WI38 (cell line): ENCODE measurements around the gene MLC1.
A peak's percentile ranks its signal among the peaks of the same experiment; 100 is the strongest.

Experiments used
- H3K4me3 ChIP-seq: 2 replicates; pipeline ENCODE4 v1.5.1; 2011; ENCODE audit warnings: low read depth, mild to moderate bottlenecking, control low read depth, low read length
- TF ChIP-seq, protein P1 (sequence below): IDR thresholded peaks from 2 replicates; pipeline ENCODE4 v1.5.1; 2012; ENCODE audit warnings: low read depth, mild to moderate bottlenecking, control low read depth, low read length

Gene MLC1

DNA sequence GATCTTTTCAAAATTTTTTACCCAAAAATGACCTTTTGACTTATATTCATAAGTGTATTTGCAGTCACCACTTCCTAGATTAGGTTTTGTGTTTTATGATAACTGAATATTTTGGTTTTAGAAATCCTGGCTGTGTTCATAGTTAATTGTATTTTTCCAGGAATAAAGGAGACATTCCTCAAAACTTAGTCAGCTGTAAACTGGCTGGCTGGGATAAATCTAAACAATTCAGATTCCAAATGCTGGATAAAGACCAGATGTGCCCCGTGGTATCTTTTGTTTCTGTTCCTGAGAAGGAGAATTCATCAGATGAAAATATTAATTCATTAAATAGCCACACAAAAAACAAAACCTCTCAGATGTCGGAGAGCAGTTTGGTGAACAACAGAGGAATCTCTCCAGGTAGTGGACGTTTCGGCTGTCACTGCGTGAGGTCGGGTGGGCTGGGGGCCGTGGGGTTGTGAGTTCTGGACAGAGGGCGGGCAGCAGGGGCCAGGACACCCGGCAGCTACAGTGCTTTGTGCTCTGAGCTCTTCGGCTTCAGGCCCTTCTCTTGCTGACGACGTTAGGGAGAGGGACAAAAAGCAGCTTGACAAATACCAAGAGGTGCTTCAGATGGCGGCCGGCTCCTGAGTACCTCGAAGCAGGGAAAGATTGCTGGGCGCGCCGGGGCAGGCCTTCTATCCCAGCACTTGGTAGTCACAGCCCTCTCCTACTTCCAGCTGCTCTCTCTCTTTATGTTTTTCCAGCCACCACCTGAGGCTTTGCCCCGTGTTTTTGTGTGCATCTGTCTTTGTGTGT is 29.2 kb upstream of the MLC1 start:
- peak overlapping the region; percentile 58 for H3K4me3 ChIP-seq
- TF ChIP-seq, protein P1, sequence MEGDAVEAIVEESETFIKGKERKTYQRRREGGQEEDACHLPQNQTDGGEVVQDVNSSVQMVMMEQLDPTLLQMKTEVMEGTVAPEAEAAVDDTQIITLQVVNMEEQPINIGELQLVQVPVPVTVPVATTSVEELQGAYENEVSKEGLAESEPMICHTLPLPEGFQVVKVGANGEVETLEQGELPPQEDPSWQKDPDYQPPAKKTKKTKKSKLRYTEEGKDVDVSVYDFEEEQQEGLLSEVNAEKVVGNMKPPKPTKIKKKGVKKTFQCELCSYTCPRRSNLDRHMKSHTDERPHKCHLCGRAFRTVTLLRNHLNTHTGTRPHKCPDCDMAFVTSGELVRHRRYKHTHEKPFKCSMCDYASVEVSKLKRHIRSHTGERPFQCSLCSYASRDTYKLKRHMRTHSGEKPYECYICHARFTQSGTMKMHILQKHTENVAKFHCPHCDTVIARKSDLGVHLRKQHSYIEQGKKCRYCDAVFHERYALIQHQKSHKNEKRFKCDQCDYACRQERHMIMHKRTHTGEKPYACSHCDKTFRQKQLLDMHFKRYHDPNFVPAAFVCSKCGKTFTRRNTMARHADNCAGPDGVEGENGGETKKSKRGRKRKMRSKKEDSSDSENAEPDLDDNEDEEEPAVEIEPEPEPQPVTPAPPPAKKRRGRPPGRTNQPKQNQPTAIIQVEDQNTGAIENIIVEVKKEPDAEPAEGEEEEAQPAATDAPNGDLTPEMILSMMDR, result no peak

DNA sequence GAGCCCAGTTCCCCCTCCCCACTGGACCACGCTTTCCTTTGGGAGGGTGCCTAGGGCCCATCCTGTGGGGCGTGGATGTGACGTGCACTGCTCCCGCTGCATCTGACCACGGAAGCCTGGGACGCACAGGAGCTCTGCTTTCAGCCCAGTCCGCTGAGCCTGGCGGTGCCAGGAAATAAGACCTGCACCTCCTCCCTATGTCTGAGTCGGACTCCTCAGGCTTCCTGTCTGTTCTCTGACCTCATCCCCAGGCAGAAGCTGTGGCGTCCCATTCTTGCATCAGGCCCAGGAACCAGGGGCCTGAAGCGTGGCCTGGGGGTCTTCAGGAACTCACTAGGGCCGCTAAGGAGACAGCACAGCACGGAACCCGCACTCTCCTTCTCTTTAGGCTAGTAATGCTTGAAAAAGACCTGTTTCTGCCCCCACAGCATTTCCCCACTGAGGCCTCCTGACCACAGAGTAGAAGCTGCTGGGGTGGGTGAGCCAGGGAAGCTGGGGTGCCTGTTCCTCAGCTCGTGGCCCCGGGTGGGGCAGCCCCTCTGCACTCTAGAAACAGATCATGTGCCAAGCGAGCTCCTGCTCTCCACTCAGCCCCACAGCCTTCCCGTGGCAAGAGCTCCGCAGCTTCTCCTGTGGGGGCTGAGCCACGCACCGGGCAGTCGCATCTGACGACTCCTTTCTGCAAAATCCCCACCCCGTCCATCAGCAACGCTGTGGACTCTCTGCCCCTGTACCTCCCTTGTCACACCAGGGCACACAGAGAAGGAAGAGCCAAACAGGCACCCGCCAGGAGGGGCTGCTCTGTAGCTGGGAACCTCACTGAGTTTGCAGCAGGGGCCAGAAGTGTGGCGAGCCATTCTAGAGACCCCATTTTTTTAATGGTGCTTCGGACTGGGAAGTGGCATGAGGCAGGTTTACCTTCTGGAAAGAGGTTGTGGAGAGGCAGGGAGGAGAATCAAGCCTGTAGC is 27.2 kb upstream of the MLC1 start:
- TF ChIP-seq, protein P1, result no peak
- no peak overlapping the region for H3K4me3 ChIP-seq

DNA sequence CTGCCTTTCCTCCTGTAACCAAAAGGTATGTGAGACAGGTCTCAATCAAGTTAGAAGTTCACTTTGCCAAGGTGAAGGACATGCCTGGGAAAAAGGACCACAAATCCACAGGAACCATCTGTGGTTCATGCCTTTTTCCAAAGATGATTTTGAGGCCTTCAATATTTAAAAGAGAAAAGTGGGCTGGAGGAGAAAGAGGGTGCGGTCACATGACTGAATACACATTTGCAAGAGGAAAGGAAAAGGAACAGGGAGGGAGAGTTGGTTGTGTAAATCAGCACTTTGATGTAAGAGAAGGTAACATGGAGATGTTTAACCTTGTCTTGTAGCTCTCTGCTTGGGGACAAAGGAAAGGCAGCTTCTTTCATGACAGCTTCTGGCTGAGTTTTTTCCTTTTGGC is 25.8 kb upstream of the MLC1 start:
- H3K4me3 ChIP-seq, result no peak overlapping the region
- TF ChIP-seq, protein P1, result no peak

DNA sequence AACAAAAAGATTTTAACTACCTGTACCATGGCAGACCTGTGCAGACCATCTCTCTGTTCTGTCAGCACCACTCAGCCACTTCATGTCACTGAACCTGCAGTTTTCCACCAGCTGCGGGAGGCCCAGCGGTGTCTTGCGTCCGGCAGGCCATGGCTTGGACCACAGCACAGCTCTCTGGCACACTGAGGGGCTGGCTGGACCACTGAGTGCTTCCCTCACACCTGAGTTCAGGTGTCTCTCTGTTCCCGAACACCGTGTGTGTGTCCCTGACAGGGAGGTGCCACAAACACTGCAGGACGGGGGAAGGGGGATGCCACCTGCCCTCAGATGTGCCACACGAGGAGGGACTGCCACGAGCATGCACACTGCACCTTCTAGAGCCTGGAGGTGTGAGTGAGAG is 22.3 kb upstream of the MLC1 start:
- TF ChIP-seq, protein P1, result no peak
- H3K4me3 ChIP-seq, result no peak overlapping the region

DNA sequence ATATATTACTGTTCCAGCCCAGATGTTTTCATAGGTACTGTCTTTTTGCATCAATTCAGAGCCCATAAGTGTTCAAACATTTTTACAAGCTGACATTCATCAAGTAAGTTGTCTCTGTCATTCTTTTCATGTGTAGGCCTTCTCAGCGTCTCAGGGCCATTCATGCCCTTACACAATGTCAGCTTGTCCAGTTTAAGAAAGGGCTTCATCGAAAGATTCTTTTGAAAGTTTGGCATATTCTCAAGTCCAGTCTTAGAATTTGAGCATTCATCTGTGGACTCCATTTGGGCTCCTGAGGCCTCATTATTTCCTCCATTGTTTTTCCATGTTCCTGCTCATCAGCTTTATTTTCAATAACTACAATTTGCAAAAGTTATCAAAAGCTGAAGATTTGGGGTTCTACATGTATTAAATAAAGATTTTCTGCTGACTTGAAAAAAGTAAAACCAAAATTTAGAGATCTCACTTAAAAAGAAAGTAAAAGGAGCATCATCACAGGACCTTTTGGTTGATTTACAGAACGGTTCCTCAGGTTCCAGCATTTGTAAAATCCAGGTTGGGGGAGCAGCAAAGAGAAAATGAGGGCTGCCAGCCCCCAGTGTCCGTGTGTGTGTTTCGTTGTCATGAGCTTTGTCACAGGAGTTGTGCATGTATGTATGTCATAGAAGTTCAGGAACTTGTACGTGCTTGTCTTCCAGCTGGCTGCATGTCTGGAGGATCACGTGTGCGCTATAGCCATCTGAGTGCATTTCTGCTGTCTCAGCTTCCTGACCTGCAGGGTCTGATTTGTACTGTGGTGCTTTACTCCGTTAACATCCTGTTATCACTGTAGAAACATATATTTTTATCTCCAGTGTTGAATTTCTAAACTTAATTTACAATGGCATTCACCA is 20.2 kb upstream of the MLC1 start:
- H3K4me3 ChIP-seq, result no peak overlapping the region
- TF ChIP-seq, protein P1, result no peak

DNA sequence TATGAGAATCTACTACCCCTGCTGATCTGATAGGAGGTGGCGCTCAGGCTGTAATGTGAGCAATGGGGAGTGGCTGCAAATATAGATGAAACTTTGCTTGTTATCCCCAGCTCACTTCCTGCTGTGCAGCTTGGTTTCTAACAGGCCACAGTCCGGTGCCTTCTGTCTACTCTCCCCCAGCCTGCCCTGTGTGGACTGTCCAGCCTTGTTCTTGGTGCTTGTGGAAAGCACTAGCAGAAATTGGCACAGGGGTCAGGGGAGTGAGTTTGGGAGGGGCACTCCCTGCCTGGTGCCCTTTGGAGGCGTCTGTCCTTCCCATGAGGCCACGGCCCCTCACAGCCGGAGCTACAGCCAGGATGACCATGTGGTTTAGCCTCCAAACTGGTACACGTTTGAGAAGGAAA is 18.9 kb upstream of the MLC1 start:
- TF ChIP-seq, protein P1, result no peak

More for the DNA sequence above, 18.9 kb upstream of the MLC1 start:
- no peak overlapping the region for H3K4me3 ChIP-seq
